Hepatocyte (in vitro differentiated cells): ENCODE results near the gene SOS1.

Experiments used
- EZH2 ChIP-seq: fragments of 200-600 bp; sonication (generic); IDR thresholded peaks from 2 replicates; pipeline ENCODE4 v1.6.1; 2016; ENCODE audit warnings: antibody characterized with exemption, mild to moderate bottlenecking, borderline replicate concordance
- EZH2phosphoT487 ChIP-seq: fragments of 200-600 bp; sonication (generic); IDR thresholded peaks from one replicate; pipeline ENCODE4 v1.6.1; 2018; ENCODE audit warnings: antibody characterized with exemption, mild to moderate bottlenecking, low read depth, moderate library complexity; ENCODE audit not compliant: unreplicated experiment, severe bottlenecking
- TF ChIP-seq, protein P1 (sequence below): fragments of 200-600 bp; sonication (generic); IDR thresholded peaks from 2 replicates; pipeline ENCODE4 v1.5.1; 2016; ENCODE audit warnings: antibody characterized with exemption, mild to moderate bottlenecking; ENCODE audit not compliant: poor library complexity

GRCh38 chr2:39121523-39122063 lies 742 bp upstream of the SOS1 start:
- TF ChIP-seq EZH2 (no peak), EZH2phosphoT487 (no peak)
- TF ChIP-seq, protein P1, sequence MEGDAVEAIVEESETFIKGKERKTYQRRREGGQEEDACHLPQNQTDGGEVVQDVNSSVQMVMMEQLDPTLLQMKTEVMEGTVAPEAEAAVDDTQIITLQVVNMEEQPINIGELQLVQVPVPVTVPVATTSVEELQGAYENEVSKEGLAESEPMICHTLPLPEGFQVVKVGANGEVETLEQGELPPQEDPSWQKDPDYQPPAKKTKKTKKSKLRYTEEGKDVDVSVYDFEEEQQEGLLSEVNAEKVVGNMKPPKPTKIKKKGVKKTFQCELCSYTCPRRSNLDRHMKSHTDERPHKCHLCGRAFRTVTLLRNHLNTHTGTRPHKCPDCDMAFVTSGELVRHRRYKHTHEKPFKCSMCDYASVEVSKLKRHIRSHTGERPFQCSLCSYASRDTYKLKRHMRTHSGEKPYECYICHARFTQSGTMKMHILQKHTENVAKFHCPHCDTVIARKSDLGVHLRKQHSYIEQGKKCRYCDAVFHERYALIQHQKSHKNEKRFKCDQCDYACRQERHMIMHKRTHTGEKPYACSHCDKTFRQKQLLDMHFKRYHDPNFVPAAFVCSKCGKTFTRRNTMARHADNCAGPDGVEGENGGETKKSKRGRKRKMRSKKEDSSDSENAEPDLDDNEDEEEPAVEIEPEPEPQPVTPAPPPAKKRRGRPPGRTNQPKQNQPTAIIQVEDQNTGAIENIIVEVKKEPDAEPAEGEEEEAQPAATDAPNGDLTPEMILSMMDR: no peak
